ENCODE data around the gene SATL1. TPM values are rescaled to one million over a fixed set of nuclear protein-coding genes. Genes with fewer than 3 reads are reported as not detected.
"Not testable (repeated sequence)": the region's sequence is repeated elsewhere in the genome, so short reads cannot be mapped to it uniquely, and the experiment has no call there.

The SATL1 gene
- total RNA-seq, 4 donors from 2014 or later: not detected

GRCh38 chrX:85084770-85085393 lies 158.7 kb downstream of the SATL1 start:
- Histone ChIP-seq H3K9me3 (no peaks in the 10 kb centered on the region), H3K27ac (no peak overlapping the region), H3K27me3 (peaks cover 0 to 4% (median 0%) of the 10 kb centered on the region in 3 donors), H3K4me3 (no peak overlapping the region), H3K36me3 (no peaks in the 10 kb centered on the region), H3K4me1 (no peaks in the 10 kb centered on the region)
- in situ Hi-C loops (cut with MboI; ENCODE audit: low sequenced_read_pairs in 4 of 4): no loop called here
- DNase-seq: no peak
- TF ChIP-seq POLR2A (IDR thresholded peaks at IDR 0.05) (no peak), CTCF (IDR thresholded peaks at IDR 0.05 in 4 of 5, conservative IDR thresholded peaks at IDR 0.05 in 1 of 5) (peak; percentile 16 to 77 (median 42))
- no peak for ATAC-seq
- intact Hi-C loops (cut with DNase I; ENCODE audit: low total_unique reads): loop anchor here (10.0 kb wide), 1 partner anchor 460 kb away; no protein-coding TSS in a partner anchor

DNA sequence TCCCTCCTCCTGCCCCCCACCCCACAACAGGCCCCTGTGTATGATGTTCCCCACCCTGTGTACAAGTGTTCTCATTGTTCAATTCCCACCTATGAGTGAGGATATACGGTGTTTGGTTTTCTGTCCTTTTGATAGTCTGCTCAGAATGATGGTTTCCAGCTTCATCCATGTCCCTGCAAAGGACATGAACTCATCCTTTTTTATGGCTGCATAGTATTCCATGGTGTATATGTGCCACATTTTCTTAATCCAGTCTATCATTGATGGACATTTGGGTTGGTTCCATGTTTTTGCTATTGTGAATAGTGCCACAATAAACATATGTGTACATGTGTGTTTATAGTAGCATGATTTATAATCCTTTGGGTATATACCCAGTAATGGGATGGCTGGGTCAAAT lies 166.3 kb downstream of the SATL1 start:
- H3K4me1 ChIP-seq; intact Hi-C loops (cut with DNase I; ENCODE audit: low total_unique reads); H3K36me3 ChIP-seq; in situ Hi-C loops (cut with MboI; ENCODE audit: low sequenced_read_pairs in 4 of 4); ATAC-seq; H3K27me3 ChIP-seq; H3K9me3 ChIP-seq; H3K27ac ChIP-seq; H3K4me3 ChIP-seq; DNase-seq: not testable (repeated sequence)

DNA sequence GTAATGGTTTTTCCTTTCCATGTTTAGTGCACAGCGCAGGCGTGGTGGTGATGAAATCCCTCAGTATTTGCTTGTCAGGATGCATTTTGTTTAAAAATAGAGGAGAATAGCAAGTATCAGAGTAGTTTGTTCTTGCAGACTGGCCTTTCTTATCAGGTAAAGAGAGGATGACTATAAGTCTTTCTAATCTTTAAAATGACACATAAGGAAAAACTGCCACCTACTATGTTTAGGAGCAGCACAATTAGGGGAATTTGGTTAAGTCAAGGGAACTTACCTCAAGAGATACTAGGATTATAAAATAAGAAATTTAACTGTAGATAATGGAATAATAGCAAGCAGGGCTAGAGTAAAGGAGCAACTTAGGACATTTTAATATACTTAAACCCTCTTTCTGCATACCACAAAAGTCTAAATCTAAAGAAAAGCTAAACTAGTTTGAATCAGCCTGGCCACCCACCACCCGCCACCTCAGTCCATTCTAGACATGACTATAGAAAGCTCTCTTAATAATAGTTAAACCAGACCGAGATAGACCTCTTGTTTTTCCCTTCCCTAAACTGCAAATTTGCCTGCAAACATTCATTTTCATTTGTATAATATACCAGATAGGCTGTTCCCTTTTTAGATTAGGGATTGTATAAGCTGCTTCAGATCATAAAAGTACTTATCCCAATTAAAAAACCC lies 177.9 kb downstream of the SATL1 start:
- ATAC-seq (no peak), DNase-seq (no peak)
- no peaks in the 10 kb centered on the region for H3K36me3 ChIP-seq
- H3K27me3 ChIP-seq: no peaks in the 10 kb centered on the region
- in situ Hi-C loops (cut with MboI; ENCODE audit: low sequenced_read_pairs in 4 of 4) (no loop called here), intact Hi-C loops (cut with DNase I; ENCODE audit: low total_unique reads) (no loop called here)
- TF ChIP-seq CTCF (IDR thresholded peaks at IDR 0.05 in 4 of 5, conservative IDR thresholded peaks at IDR 0.05 in 1 of 5): no peak
- TF ChIP-seq POLR2A (IDR thresholded peaks at IDR 0.05): no peak
- H3K4me1 ChIP-seq: no peaks in the 10 kb centered on the region
- H3K4me3 ChIP-seq: no peak overlapping the region
- H3K9me3 ChIP-seq: no peaks in the 10 kb centered on the region
- no peak overlapping the region for H3K27ac ChIP-seq

DNA sequence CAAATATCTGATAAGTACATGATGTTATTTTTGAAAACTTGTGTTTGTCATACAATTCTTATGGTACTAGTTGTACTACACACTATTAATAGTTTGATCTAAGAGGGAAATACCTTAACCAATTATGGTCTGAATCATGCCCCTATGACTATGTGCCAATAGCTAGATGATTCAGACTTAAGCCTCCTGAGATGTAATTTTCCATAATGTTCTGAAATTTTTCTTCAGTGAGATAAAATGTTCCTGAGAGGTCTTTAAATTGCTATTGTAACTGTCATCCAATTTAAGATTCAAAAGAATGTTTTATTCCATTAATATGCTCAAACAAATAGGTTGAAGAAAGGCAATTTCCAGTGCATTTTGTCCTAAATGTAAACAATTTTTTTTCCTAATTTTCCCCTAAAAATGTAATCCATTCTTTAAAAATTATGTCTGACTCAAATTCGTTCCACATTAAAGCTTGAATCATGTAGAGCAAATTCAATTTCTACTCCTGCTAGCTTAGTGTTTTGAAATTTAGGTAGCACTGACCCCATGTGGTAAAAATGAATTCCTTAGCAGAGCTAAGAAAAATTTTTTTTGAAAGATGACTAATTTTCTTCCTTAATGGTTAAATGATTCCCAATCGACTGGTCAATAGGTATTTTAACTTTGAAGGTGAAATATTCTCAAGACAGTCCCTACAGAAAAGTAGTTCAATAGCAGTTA lies 190.8 kb downstream of the SATL1 start:
- Histone ChIP-seq H3K4me3 (no peak overlapping the region), H3K9me3 (no peaks in the 10 kb centered on the region), H3K27ac (no peak overlapping the region), H3K27me3 (no peaks in the 10 kb centered on the region), H3K4me1 (no peaks in the 10 kb centered on the region), H3K36me3 (no peaks in the 10 kb centered on the region)
- no peak for DNase-seq
- TF ChIP-seq CTCF (IDR thresholded peaks at IDR 0.05 in 4 of 5, conservative IDR thresholded peaks at IDR 0.05 in 1 of 5) (peak in 1 of 5 experiments; percentile 10), POLR2A (IDR thresholded peaks at IDR 0.05) (no peak)
- intact Hi-C loops (cut with DNase I; ENCODE audit: low total_unique reads) (loop anchor here (10.0 kb wide), 1 partner anchor 328 kb away; no protein-coding TSS in a partner anchor), in situ Hi-C loops (cut with MboI; ENCODE audit: low sequenced_read_pairs in 4 of 4) (no loop called here)
- no peak for ATAC-seq

GRCh38 chrX:85052205-85052604 lies 191.4 kb downstream of the SATL1 start:
- Histone ChIP-seq H3K27ac (peak overlapping the region in 1 of 4 donors; percentile 18), H3K9me3 (no peaks in the 10 kb centered on the region), H3K27me3 (no peaks in the 10 kb centered on the region), H3K36me3 (no peaks in the 10 kb centered on the region), H3K4me1 (no peaks in the 10 kb centered on the region), H3K4me3 (no peak overlapping the region)
- intact Hi-C loops (cut with DNase I; ENCODE audit: low total_unique reads): loop anchor here (10.0 kb wide), 1 partner anchor 327 kb away; no protein-coding TSS in a partner anchor
- DNase-seq (no peak), ATAC-seq (no peak)
- in situ Hi-C loops (cut with MboI; ENCODE audit: low sequenced_read_pairs in 4 of 4): no loop called here
- TF ChIP-seq POLR2A (IDR thresholded peaks at IDR 0.05) (no peak), CTCF (IDR thresholded peaks at IDR 0.05 in 4 of 5, conservative IDR thresholded peaks at IDR 0.05 in 1 of 5) (no peak)
